Motor neuron (in vitro differentiated cells): ENCODE measurements around the gene CNIH1. TPM values are rescaled to one million over a fixed set of nuclear protein-coding genes. Genes with fewer than 3 reads are reported as not detected.
"Not testable (repeated sequence)": the region's sequence is repeated elsewhere in the genome, so short reads cannot be mapped to it uniquely, and the experiment has no call there.

ENCODE experiments used
- ATAC-seq, 8 experiments: fragments of 200-7000 bp; cut with Tn5 transposase; replicated peaks in 6 of 8; 2 replicates each; pipeline ENCODE4 v1.8.0; 2021; ENCODE audit warnings: mild to moderate bottlenecking in 8 of 8, moderate library complexity in 8 of 8
- H3K27ac ChIP-seq, 2 donors: fragments of 250-450 bp; sonication (Bioruptor Pico); 2 replicates each; pipeline ENCODE4 v1.9.0; 2021; ENCODE audit warnings: antibody characterized with exemption in 2 of 2, mild to moderate bottlenecking in 2 of 2, moderate library complexity in 1 of 2
- H3K4me1 ChIP-seq, 2 donors: fragments of 250-450 bp; sonication (Bioruptor Pico); replicated peaks in 1 of 2; 2 replicates each; pipeline ENCODE4 v1.6.1; 2021; ENCODE audit warnings: antibody characterized with exemption in 2 of 2, mild to moderate bottlenecking in 2 of 2, moderate library complexity in 1 of 2
- H3K4me3 ChIP-seq, 5 donors: fragments of 250-450 bp; sonication (Bioruptor Pico); 2 replicates each; pipeline ENCODE4 v1.9.0; 2021; ENCODE audit warnings: antibody characterized with exemption in 5 of 5, mild to moderate bottlenecking in 5 of 5, moderate library complexity in 4 of 5
- WGBS, 10 experiments: fragments of 450-650 bp; shearing (Covaris generic); methylation state at CpG; one replicate each; pipeline ENCODE4 v1.0.0; 2022; 5-methylcytosine and 5-hydroxymethylcytosine counted together
- in situ Hi-C, 9 experiments: fragments of 400-800 bp; cut with MboI; loops; one replicate each; pipeline ENCODE4 v1.15.0; 2021; ENCODE audit warnings: low sequenced_read_pairs in 9 of 9, low pct_unique_long_range_greater_than_20kb in 2 of 9; ENCODE audit not compliant: unreplicated experiment in 9 of 9
- total RNA-seq, 8 experiments: library from RNA; unstranded; fragments of 300-600 nt; gene quantifications; 2 replicates each; pipeline versions ENCODE4 v1.2.3 to v1.2.4, GENCODE V29; 2022

Gene CNIH1
- total RNA-seq, 8 experiments from 2014 or later = 47.7 to 243 (median 78.3) TPM

DNA sequence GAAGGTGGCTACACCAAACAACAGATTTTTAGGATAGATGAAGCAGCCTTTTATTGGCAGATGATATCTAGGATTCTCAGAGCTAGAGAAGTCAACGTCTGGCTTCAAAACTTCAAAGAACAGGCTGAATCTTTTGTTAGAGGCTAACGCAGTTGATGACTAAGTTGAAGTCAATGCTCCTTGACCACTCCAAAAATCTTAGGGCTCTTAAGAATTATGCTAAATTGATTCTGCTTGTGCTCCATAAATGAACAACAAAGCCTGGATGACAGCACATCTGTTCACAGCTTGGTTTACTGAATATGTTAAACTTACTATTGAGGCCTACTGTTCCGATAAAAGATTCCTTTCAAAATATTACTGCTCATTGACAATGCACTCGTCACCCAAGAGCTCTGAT is 57.3 kb downstream of the CNIH1 start:
- in situ Hi-C loops = no loop called here
- peak in 2 of 8 experiments; percentile 78 to 80 for ATAC-seq
- Histone ChIP-seq H3K4me3 (no peak overlapping the region), H3K4me1 (no peaks in the 10 kb centered on the region), H3K27ac (no peak overlapping the region)
- WGBS, 10 experiments = 0 to 80% (median 72%) methylated on average over 1 to 4 of the region's 4 CpGs

DNA sequence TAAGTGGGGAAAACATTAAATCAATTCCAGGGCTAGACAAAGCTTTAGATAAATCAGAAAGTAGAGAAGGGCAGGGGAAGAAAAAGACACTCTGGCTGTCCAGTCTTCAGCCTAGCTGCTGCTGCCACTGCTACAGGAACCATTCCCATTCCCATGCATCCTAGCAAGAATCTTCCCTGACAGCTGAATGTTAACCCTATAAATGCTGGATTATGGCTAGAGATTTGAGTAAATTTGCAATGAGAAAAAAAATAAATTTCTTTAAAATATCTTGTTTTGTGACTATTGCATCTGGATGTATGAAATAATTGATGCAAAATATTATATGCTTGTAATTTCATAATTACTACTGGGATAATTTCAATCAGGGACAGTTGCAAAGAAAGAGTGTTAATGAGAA is 59.4 kb downstream of the CNIH1 start:
- Histone ChIP-seq H3K4me3 (no peak overlapping the region), H3K27ac (no peak overlapping the region), H3K4me1 (no peaks in the 10 kb centered on the region)
- no peak for ATAC-seq
- in situ Hi-C loops = no loop called here

DNA sequence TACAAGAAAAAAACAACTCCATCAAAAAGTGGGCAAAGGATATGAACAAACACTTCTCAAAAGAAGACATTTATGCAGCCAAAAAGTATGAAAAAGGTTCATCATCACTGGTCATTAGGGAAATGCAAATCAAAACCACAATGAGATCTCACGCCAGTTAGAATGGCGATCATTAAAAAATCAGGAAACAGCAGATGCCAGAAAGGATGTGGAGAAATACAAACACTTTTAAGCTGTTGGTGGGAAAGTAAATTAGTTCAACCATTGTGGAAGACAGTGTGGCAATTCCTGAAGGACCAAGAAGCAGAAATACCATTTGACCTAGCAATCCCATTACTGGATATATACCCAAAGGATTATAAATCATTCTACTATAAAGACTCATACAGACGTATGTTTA is 60.6 kb downstream of the CNIH1 start:
- 53 to 100% (median 80%) methylated on average over 1 to 3 of the region's 3 CpGs; no CpG with 5 or more reads in 1 of the 10 experiments for WGBS, 10 experiments
- in situ Hi-C loops, H3K4me3 ChIP-seq, H3K4me1 ChIP-seq, ATAC-seq, H3K27ac ChIP-seq: not testable (repeated sequence)

DNA sequence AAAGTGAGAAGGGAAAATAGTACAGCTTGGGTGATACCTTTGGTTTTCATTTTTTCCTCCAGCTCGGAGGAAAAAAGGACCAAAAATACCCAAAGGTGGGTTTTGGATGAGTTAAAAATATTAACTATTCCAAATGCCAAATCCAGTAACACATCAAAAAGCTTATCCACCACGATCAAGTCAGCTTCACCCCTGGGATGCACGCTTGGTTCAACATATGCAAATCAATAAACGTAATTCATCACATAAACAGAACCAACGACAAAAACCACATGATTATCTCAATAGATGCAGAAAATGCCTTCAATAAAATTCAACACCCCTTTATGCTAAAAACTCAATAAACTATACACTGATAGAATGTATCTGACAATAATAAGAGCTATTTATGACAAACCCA is 62.3 kb downstream of the CNIH1 start:
- H3K27ac ChIP-seq, H3K4me1 ChIP-seq, in situ Hi-C loops, H3K4me3 ChIP-seq, ATAC-seq: not testable (repeated sequence)
- 18 to 84% (median 67%) methylated on average over 1 to 5 of the region's 5 CpGs; no CpG with 5 or more reads in 2 of the 10 experiments for WGBS, 10 experiments

DNA sequence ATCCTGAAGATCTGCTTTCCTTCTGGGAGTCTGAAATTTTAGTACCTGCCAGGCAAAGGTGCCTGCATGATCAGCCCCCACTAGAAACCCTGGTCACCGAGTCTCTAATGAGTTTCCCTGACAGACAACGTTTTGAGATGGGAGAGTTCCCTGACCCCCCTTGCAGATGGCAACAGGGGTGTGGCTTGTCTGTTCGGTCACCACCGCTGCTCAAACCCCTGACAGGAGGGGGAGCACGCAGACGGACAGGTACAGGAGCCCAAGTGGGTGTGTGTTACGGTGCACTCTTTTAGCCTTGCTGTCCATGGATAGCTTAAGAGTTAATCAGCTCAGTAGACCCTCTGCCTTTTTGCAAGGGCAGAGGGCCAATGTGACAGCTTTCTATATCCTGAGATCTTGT is 63.7 kb downstream of the CNIH1 start:
- H3K4me1 ChIP-seq = no peaks in the 10 kb centered on the region
- H3K4me3 ChIP-seq = no peak overlapping the region
- H3K27ac ChIP-seq = no peak overlapping the region
- in situ Hi-C loops = no loop called here
- 17 to 86% (median 62%) methylated on average over 1 to 4 of the region's 7 CpGs; no CpG with 5 or more reads in 2 of the 10 experiments for WGBS, 10 experiments
- ATAC-seq = no peak

DNA sequence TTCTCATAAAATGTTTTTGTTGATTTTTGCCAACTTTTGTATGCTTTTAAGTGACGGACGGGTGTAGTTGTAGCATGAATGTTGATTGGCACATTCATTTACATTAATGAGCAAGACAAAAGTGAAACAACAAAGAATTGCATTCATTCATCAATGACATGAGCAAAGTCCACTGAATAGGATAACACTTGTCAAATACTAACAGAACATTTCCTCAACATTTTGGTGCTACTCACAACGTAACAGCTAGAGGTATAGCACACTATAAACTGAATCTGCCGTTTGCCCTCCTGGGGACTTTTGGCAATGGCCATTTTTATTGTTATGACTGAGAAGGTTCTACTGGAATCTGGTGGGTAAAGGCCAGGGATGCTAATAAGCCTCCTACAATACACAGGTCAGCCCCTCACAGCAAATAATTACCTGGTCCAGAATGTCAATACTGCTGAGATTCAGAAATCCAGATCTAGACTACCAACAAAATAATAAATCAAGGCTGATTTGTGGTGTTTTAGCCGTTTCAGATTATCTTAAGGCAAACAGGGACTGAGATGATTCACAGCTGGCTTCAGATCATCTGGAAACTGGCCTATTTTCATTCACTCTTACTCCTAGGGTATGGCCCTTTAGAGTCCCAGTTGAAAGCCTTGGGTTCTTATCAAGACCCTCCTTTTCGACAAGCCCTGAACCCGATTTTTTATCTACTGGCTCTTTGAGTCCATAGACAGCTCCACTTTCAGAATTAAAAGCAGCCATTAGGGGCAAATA is 66.9 kb downstream of the CNIH1 start:
- no peak for ATAC-seq
- H3K4me1 ChIP-seq = no peaks in the 10 kb centered on the region
- in situ Hi-C loops = no loop called here
- no peak overlapping the region for H3K4me3 ChIP-seq
- 56 to 96% (median 73%) methylated on average over 3 to 7 of the region's 7 CpGs for WGBS, 10 experiments
- no peak overlapping the region for H3K27ac ChIP-seq

Other genes starting within 250 kb of the CNIH1 start
- 10 to 100 TPM in 4 of 8 experiments, 1 to 10 TPM in 4; 2.8 to 74.4 (median 7.9) TPM for gene CDKN3, start 44.4 kb downstream of the CNIH1 start, total RNA-seq
- gene GMFB, start 47.6 kb upstream of the CNIH1 start, total RNA-seq = 10 to 100 TPM; 42.3 to 77.8 (median 50.4) TPM
- gene CGRRF1, start 68.5 kb upstream of the CNIH1 start, total RNA-seq = 10 to 100 TPM in 6 of 8 experiments, 1 to 10 TPM in 2; 8.5 to 21.1 (median 12.0) TPM
- gene SAMD4A, start 125.8 kb upstream of the CNIH1 start, total RNA-seq = 10 to 100 TPM in 4 of 8 experiments, 1 to 10 TPM in 4; 2.1 to 38.6 (median 9.9) TPM